Measurements from ENCODE around the gene CUBN. TPM values are rescaled to one million over a fixed set of nuclear protein-coding genes. Genes with fewer than 3 reads are reported as not detected.

The CUBN gene
- total RNA-seq, 3 donors from 2014 or later (not counting 1 experiment from before 2014, with no cell fraction given) = 4.7 to 5.6 (median 5.1) TPM

- intact Hi-C loops (cut with micrococcal nuclease) = no loop called here
- Mint-ChIP-seq H3K27ac (no peak overlapping the region), H3K4me3 (no peak overlapping the region), H3K27me3 (ENCODE audit: low read depth in 2 of 2) (peaks cover 62 to 74% of the 10 kb centered on the region in 2 donors), H3K36me3 (no peaks in the 10 kb centered on the region), H3K4me1 (peaks cover 24 to 27% of the 10 kb centered on the region in 2 donors), H3K9me3 (no peaks in the 10 kb centered on the region)
- Histone ChIP-seq H3K9me3 (ENCODE audit: control insufficient read depth, insufficient read depth, low read length) (no peaks in the 10 kb centered on the region), H3K4me1 (ENCODE audit: control insufficient read depth, insufficient read depth, low read length) (peaks cover 11% of the 10 kb centered on the region), H3K4me3 (ENCODE audit: low read length) (no peak overlapping the region), H3K27me3 (ENCODE audit: control insufficient read depth, insufficient read depth, low read length) (peaks cover 7% of the 10 kb centered on the region), H3K36me3 (ENCODE audit: control insufficient read depth, insufficient read depth, low read length) (no peaks in the 10 kb centered on the region), H3K27ac (ENCODE audit: low read length) (no peak overlapping the region)
- no peak for ATAC-seq
- 94% methylated on average over 8 of the region's 9 CpGs for WGBS (ENCODE audit: insufficient coverage)
- DNase-seq = no peak
- TF ChIP-seq CTCF (IDR thresholded peaks at IDR 0.05) = no peak
These were observed 128.3 kb downstream of the CUBN start for GRCh38 chr10:17001297-17001744.

- Histone ChIP-seq H3K4me1 (ENCODE audit: control insufficient read depth, insufficient read depth, low read length) (peaks cover 11% of the 10 kb centered on the region), H3K4me3 (ENCODE audit: low read length) (no peak overlapping the region), H3K36me3 (ENCODE audit: control insufficient read depth, insufficient read depth, low read length) (no peaks in the 10 kb centered on the region), H3K27me3 (ENCODE audit: control insufficient read depth, insufficient read depth, low read length) (peaks cover 3% of the 10 kb centered on the region), H3K9me3 (ENCODE audit: control insufficient read depth, insufficient read depth, low read length) (no peaks in the 10 kb centered on the region), H3K27ac (ENCODE audit: low read length) (no peak overlapping the region)
- DNase-seq (no peak), ATAC-seq (no peak)
- no peak overlapping the region for H3K4me3 Mint-ChIP-seq
- H3K27ac Mint-ChIP-seq = no peak overlapping the region
- H3K27me3 Mint-ChIP-seq (ENCODE audit: low read depth in 2 of 2) = peaks cover 60 to 63% of the 10 kb centered on the region in 2 donors
- H3K4me1 Mint-ChIP-seq = peaks cover 31 to 34% of the 10 kb centered on the region in 2 donors
- WGBS (ENCODE audit: insufficient coverage) = 83% methylated on average over 9 of the region's 10 CpGs
- no peaks in the 10 kb centered on the region for H3K36me3 Mint-ChIP-seq
- no peaks in the 10 kb centered on the region for H3K9me3 Mint-ChIP-seq
- TF ChIP-seq CTCF (IDR thresholded peaks at IDR 0.05) = no peak
- intact Hi-C loops (cut with micrococcal nuclease) = loop anchor here (5.0 kb wide), 1 partner anchor 32 kb away; no protein-coding TSS in a partner anchor
These were observed 129.8 kb downstream of the CUBN start for GRCh38 chr10:16999665-17000451.

- Histone ChIP-seq H3K4me1 (ENCODE audit: control insufficient read depth, insufficient read depth, low read length) (no peaks in the 10 kb centered on the region), H3K36me3 (ENCODE audit: control insufficient read depth, insufficient read depth, low read length) (no peaks in the 10 kb centered on the region), H3K27ac (ENCODE audit: low read length) (no peak overlapping the region), H3K4me3 (ENCODE audit: low read length) (no peak overlapping the region), H3K27me3 (ENCODE audit: control insufficient read depth, insufficient read depth, low read length) (no peaks in the 10 kb centered on the region), H3K9me3 (ENCODE audit: control insufficient read depth, insufficient read depth, low read length) (no peaks in the 10 kb centered on the region)
- no peaks in the 10 kb centered on the region for H3K36me3 Mint-ChIP-seq
- intact Hi-C loops (cut with micrococcal nuclease) = loop anchor here (5.0 kb wide), 1 partner anchor 36 kb away; no protein-coding TSS in a partner anchor
- H3K27ac Mint-ChIP-seq = peak overlapping the region in 1 of 2 donors; percentile 51
- no peaks in the 10 kb centered on the region for H3K9me3 Mint-ChIP-seq
- H3K4me3 Mint-ChIP-seq = no peak overlapping the region
- no peak for TF ChIP-seq CTCF (IDR thresholded peaks at IDR 0.05)
- H3K27me3 Mint-ChIP-seq (ENCODE audit: low read depth in 2 of 2) = peaks cover 48 to 57% of the 10 kb centered on the region in 2 donors
- DNase-seq = no peak
- ATAC-seq = no peak
- WGBS (ENCODE audit: insufficient coverage) = 46% methylated on average over 3 of the region's 6 CpGs
- H3K4me1 Mint-ChIP-seq = peaks cover 8 to 9% of the 10 kb centered on the region in 2 donors
These were observed 133.1 kb downstream of the CUBN start for GRCh38 chr10:16996530-16996964.

Measured in natural killer cell (primary cell).